HepG2 (cell line): ENCODE results near the gene PRDM10. TPM values are rescaled to one million over a fixed set of nuclear protein-coding genes. Genes with fewer than 3 reads are reported as not detected.
A peak's percentile ranks its signal among the peaks of the same experiment; 100 is the strongest.

Source experiments
- ATAC-seq: fragments of 200-7000 bp; cut with Tn5 transposase; 3 replicates; pipeline ENCODE4 v1.9.1; 2020; ENCODE audit warnings: mild to moderate bottlenecking, moderate library complexity
- BruUV-seq: library from RNA; stranded (reverse); fragments of 400-500 nt; replicated peaks from 2 replicates; lab custom pipeline; 2021; lab: Mats Ljungman, UMichigan
- CTCF ChIA-PET: fragments of 300-600 bp; formaldehyde crosslinking; extraction: SDS; loops from one replicate; lab custom pipeline; 2021; ENCODE audit warnings: low total read pairs, inconsistent platforms, low intra/inter-chr PET ratio; lab: Yijun Ruan, JAX
- POLR2A ChIA-PET: fragments of 350-600 bp; sonication (Branson Sonifier 250); formaldehyde crosslinking; loops from one replicate; lab custom pipeline; 2020; ENCODE audit warnings: antibody characterized with exemption, inconsistent platforms; lab: Yijun Ruan, JAX
- DNase-seq: peaks from one replicate; pipeline ENCODE4 v3.0.0-alpha.2; 2015; ENCODE audit warnings: low spot score
- FAIRE-seq: peaks from 3 replicates; lab custom pipeline; 2011; peaks lifted over from hg19 to GRCh38; lab: Jason Lieb, UNC
- H2AFZ ChIP-seq: one replicate; pipeline ENCODE4 v1.6.1; 2011; ENCODE audit warnings: low read length, inconsistent platforms
- H3K27ac ChIP-seq: fragments of 300-600 bp; 3 replicates; pipeline ENCODE4 v1.8.0; 2011; ENCODE audit warnings: mixed run types, mild to moderate bottlenecking, mixed read lengths, low read length, inconsistent platforms; ENCODE audit not compliant: insufficient read depth; ENCODE audit errors: extremely low read length
- H3K27me3 ChIP-seq, 2 experiments: fragments of 200-600 bp in 1 of 2; 2 replicates in 1 of 2; 3 replicates in 1 of 2; pipeline versions ENCODE4 v1.6.0 to v1.8.0; 2011; ENCODE audit warnings: low read length in 2 of 2, mild to moderate bottlenecking in 2 of 2, moderate library complexity in 2 of 2, inconsistent platforms in 1 of 2; ENCODE audit not compliant: insufficient read depth in 2 of 2, control insufficient read depth in 1 of 2
- H3K36me3 ChIP-seq, 2 experiments: fragments of 200-600 bp in 1 of 2; replicated peaks in 1 of 2; 2 replicates in 1 of 2; 3 replicates in 1 of 2; pipeline versions ENCODE4 v1.5.1 to v1.8.0; 2011; ENCODE audit warnings: low read length in 2 of 2, inconsistent platforms in 1 of 2; ENCODE audit not compliant: insufficient read depth in 2 of 2, control insufficient read depth in 1 of 2
- H3K4me1 ChIP-seq: 2 replicates; pipeline ENCODE4 v1.5.1; 2012; ENCODE audit warnings: low read length, inconsistent platforms; ENCODE audit not compliant: insufficient read depth
- H3K4me2 ChIP-seq: 2 replicates; pipeline ENCODE4 v1.6.0; 2011; ENCODE audit warnings: low read depth, low read length, inconsistent platforms
- H3K4me3 ChIP-seq, 3 experiments: fragments of 200-600 bp in 1 of 3; sonication (generic), shearing (Covaris generic) in 1 of 3; replicated peaks in 1 of 3; 2 replicates each; pipeline ENCODE4 v1.5.1; 2011 to 2016; ENCODE audit warnings: low read length in 3 of 3, inconsistent platforms in 2 of 3, low read depth in 2 of 3, mild to moderate bottlenecking in 2 of 3, control low read depth in 1 of 3, mixed read lengths in 1 of 3; ENCODE audit not compliant: insufficient read depth in 1 of 3
- H3K79me2 ChIP-seq: one replicate; pipeline ENCODE4 v1.6.1; 2011; ENCODE audit warnings: low read length, inconsistent platforms; ENCODE audit not compliant: insufficient read depth
- H3K9ac ChIP-seq: 2 replicates; pipeline ENCODE4 v1.6.0; 2011; ENCODE audit warnings: mild to moderate bottlenecking, low read depth, low read length, inconsistent platforms; ENCODE audit not compliant: insufficient read depth
- H3K9me3 ChIP-seq: 2 replicates; pipeline ENCODE4 v1.5.1; 2012; ENCODE audit warnings: mild to moderate bottlenecking, low read length
- H4K20me1 ChIP-seq: 2 replicates; pipeline ENCODE4 v1.6.0; 2011; ENCODE audit warnings: inconsistent platforms, mild to moderate bottlenecking, low read length, moderate library complexity; ENCODE audit not compliant: insufficient read depth
- ELF3 ChIP-seq: IDR thresholded peaks from 2 replicates; pipeline ENCODE4 v1.6.1; 2016; ENCODE audit warnings: missing genetic modification reagents, missing compliant biosample characterization
- IKZF1 ChIP-seq: fragments of 450-650 bp; IDR thresholded peaks from 2 replicates; pipeline ENCODE4 v1.7.1; 2016
- MYPOP ChIP-seq: sonication (generic); formaldehyde crosslinking; IDR thresholded peaks from 2 replicates; pipeline ENCODE4 v1.8.1; 2023; ENCODE audit warnings: mild to moderate bottlenecking, moderate library complexity, missing genetic modification reagents
- NCOA1 ChIP-seq: sonication (generic); formaldehyde crosslinking; IDR thresholded peaks from 2 replicates; pipeline ENCODE4 v1.9.0; 2021; ENCODE audit warnings: missing genetic modification reagents
- PCBP1 ChIP-seq: fragments of 200-400 bp; formaldehyde crosslinking; IDR thresholded peaks from 2 replicates; pipeline ENCODE4 v1.6.1; 2017; ENCODE audit warnings: mild to moderate bottlenecking, low read depth, low read length, borderline replicate concordance
- POLR2G ChIP-seq: fragments of 200-400 bp; formaldehyde crosslinking; IDR thresholded peaks from 2 replicates; pipeline ENCODE4 v1.6.1; 2018; ENCODE audit warnings: mild to moderate bottlenecking, low read depth, low read length, moderate library complexity
- TBP ChIP-seq: sonication (generic); formaldehyde crosslinking; IDR thresholded peaks from 2 replicates; pipeline ENCODE4 v1.5.0; 2020; ENCODE audit warnings: missing genetic modification reagents
- ZFP36L1 ChIP-seq: sonication (generic); formaldehyde crosslinking; IDR thresholded peaks from 2 replicates; pipeline ENCODE4 v1.8.0; 2022; ENCODE audit warnings: mild to moderate bottlenecking, missing genetic modification reagents, moderate library complexity
- ZFP36L2 ChIP-seq: sonication (generic); formaldehyde crosslinking; IDR thresholded peaks from 2 replicates; pipeline ENCODE4 v1.4.0; 2020; ENCODE audit warnings: missing genetic modification reagents
- ZNF12 ChIP-seq: sonication (generic); formaldehyde crosslinking; IDR thresholded peaks from 2 replicates; pipeline ENCODE4 v1.5.0; 2020; ENCODE audit warnings: missing genetic modification reagents
- ZNF350 ChIP-seq: sonication (generic); formaldehyde crosslinking; IDR thresholded peaks from 2 replicates; pipeline ENCODE4 v1.4.0; 2020; ENCODE audit warnings: mild to moderate bottlenecking, low read depth, missing genetic modification reagents, borderline replicate concordance
- WGBS: methylation state at CpG from one replicate; pipeline ENCODE4 v1.1.6; 2017; ENCODE audit warnings: low lambda C conversion rate; 5-methylcytosine and 5-hydroxymethylcytosine counted together
- in situ Hi-C: cut with HindIII; loops from 2 replicates; pipeline ENCODE4 v1.10.0; 2017; ENCODE audit warnings: low pct_unique_long_range_greater_than_20kb; ENCODE audit not compliant: extremely low pct_ligation_motif_present
- intact Hi-C: fragments of 100-400 bp; cut with micrococcal nuclease; formaldehyde crosslinking; loops from one replicate; pipeline ENCODE4 v1.10.0; 2022; ENCODE audit not compliant: unreplicated experiment
- polyA plus RNA-seq, 8 experiments: library from polyadenylated mRNA; depleted of rRNA in 3 of 8; stranded (reverse) in 7 of 8; unstranded in 1 of 8; fragments of >200 nt; fragmentation: Illumina TruSeq in 4 of 8; extraction: Trizol in 4 of 8; gene quantifications; 2 replicates each; pipeline versions ENCODE4 v1.2.1 to v1.2.3, GENCODE V29; 2011 to 2016; ENCODE audit warnings: low read depth in 4 of 8, missing spikeins in 1 of 8, mixed read lengths in 1 of 8; ENCODE audit not compliant: insufficient read depth in 1 of 8
- total RNA-seq, 5 experiments: library from RNA; depleted of rRNA; stranded (reverse); fragments of >200 nt; fragmentation: Illumina TruSeq; extraction: Trizol; gene quantifications; 2 replicates each; pipeline ENCODE4 v1.2.3, GENCODE V29; 2016; ENCODE audit warnings: low read depth in 1 of 5
- TF ChIP-seq, protein P1 (sequence below): sonication (generic); formaldehyde crosslinking; IDR thresholded peaks from 2 replicates; pipeline ENCODE4 v1.9.0; 2021; ENCODE audit warnings: missing genetic modification reagents, borderline replicate concordance

PRDM10 gene
- total and polyA plus RNA-seq, 2 of the 13 experiments (the other 11 are each of a cell fraction or from before 2014, with no cell fraction given) = 5.7 to 5.8 TPM

GRCh38 chr11:129855086-129855485, 147.5 kb downstream of the PRDM10 start:
- no peaks in the 10 kb centered on the region for H4K20me1 ChIP-seq
- 96% methylated on average over 10 of the region's 11 CpGs for WGBS
- H3K9me3 ChIP-seq = no peaks in the 10 kb centered on the region
- no TSS peak for BruUV-seq
- H3K4me3 ChIP-seq = no peak overlapping the region
- in situ Hi-C loops (no loop called here), intact Hi-C loops (no loop called here)
- H3K9ac ChIP-seq = no peak overlapping the region
- H3K4me2 ChIP-seq = no peak overlapping the region
- H3K79me2 ChIP-seq = no peaks in the 10 kb centered on the region
- DNase-seq (no peak), FAIRE-seq (no peak), ATAC-seq (no peak)
- peaks cover 41% of the 10 kb centered on the region for H3K4me1 ChIP-seq
- no peaks in the 10 kb centered on the region for H3K27me3 ChIP-seq
- peaks cover 11 to 40% of the 10 kb centered on the region in 2 experiments for H3K36me3 ChIP-seq
- TF ChIP-seq POLR2G (peak; percentile 14; the same call in 1 of the 2 replicates), ZNF12 (no peak)
- ChIA-PET CTCF (no interaction called here), POLR2A (no interaction called here)
- H2AFZ ChIP-seq = no peak overlapping the region
- H3K27ac ChIP-seq = no peak overlapping the region

- no peak for FAIRE-seq
- H3K4me1 ChIP-seq = peaks cover 41% of the 10 kb centered on the region
- CTCF ChIA-PET = no interaction called here
- H3K27me3 ChIP-seq = no peaks in the 10 kb centered on the region
- H2AFZ ChIP-seq = no peak overlapping the region
- no peaks in the 10 kb centered on the region for H4K20me1 ChIP-seq
- POLR2A ChIA-PET = interaction anchor here (1.4 to 1.6 kb wide), 3 partner anchors 8 to 38 kb away, joined by 7 to 13 read pairs (median 10); partner anchors contain the start of gene TMEM45B
- in situ Hi-C loops = no loop called here
- no peak overlapping the region for H3K4me3 ChIP-seq
- WGBS = 97% methylated on average over 7 of the region's 7 CpGs
- peak; percentile 5; the same call in 2 of the 3 replicates for ATAC-seq
- DNase-seq = no peak
- H3K9ac ChIP-seq = no peak overlapping the region
- peaks cover 11 to 45% of the 10 kb centered on the region in 2 experiments for H3K36me3 ChIP-seq
- no peaks in the 10 kb centered on the region for H3K9me3 ChIP-seq
- H3K79me2 ChIP-seq = no peaks in the 10 kb centered on the region
- peak overlapping the region; percentile 6 for H3K4me2 ChIP-seq
- peak overlapping the region; percentile 65 for H3K27ac ChIP-seq
- intact Hi-C loops = loop anchor here (5.0 kb wide), 1 partner anchor 67 kb away; no protein-coding TSS in a partner anchor
- no TSS peak for BruUV-seq
- TF ChIP-seq ZFP36L2 (CRISPR knock-in tag) (no peak), ZNF350 (0 out of 2 replicates have a peak, but pooled peaks have one; percentile 3), ELF3 (CRISPR knock-in tag) (no peak), PCBP1 (no peak), IKZF1 (no peak), MYPOP (CRISPR knock-in tag) (no peak), TBP (CRISPR knock-in tag) (no peak), ZFP36L1 (CRISPR knock-in tag) (no peak), NCOA1 (no peak)
- TF ChIP-seq, protein P1, sequence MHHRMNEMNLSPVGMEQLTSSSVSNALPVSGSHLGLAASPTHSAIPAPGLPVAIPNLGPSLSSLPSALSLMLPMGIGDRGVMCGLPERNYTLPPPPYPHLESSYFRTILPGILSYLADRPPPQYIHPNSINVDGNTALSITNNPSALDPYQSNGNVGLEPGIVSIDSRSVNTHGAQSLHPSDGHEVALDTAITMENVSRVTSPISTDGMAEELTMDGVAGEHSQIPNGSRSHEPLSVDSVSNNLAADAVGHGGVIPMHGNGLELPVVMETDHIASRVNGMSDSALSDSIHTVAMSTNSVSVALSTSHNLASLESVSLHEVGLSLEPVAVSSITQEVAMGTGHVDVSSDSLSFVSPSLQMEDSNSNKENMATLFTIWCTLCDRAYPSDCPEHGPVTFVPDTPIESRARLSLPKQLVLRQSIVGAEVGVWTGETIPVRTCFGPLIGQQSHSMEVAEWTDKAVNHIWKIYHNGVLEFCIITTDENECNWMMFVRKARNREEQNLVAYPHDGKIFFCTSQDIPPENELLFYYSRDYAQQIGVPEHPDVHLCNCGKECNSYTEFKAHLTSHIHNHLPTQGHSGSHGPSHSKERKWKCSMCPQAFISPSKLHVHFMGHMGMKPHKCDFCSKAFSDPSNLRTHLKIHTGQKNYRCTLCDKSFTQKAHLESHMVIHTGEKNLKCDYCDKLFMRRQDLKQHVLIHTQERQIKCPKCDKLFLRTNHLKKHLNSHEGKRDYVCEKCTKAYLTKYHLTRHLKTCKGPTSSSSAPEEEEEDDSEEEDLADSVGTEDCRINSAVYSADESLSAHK (CRISPR knock-in tag) = no peak
Observed at GRCh38 chr11:129854232-129854805, 148.3 kb downstream of the PRDM10 start.
